ENCODE measurements around the gene PHAX. TPM values are rescaled to one million over a fixed set of nuclear protein-coding genes. Genes with fewer than 3 reads are reported as not detected.

PHAX gene
- total RNA-seq, 1 experiment from 2014 or later = 15.2 TPM

GRCh38 chr5:126577415-126577814 is 23.3 kb upstream of the PHAX start:
- Histone ChIP-seq H3K4me2 (ENCODE audit: low read depth, low read length, poor library complexity, severe bottlenecking) (no peak overlapping the region), H3K27ac (ENCODE audit: low read length) (no peak overlapping the region), H3K9me2 (replicated peaks; ENCODE audit: insufficient read depth, low read length) (no peaks in the 10 kb centered on the region), H4K20me1 (ENCODE audit: insufficient read depth, low read depth, low read length) (no peaks in the 10 kb centered on the region), H3K36me3 (ENCODE audit: insufficient read depth, low read length) (no peaks in the 10 kb centered on the region), H2AFZ (ENCODE audit: low read length) (no peak overlapping the region), H3K4me3 (ENCODE audit: low read length) (no peak overlapping the region), H3K9me3 (ENCODE audit: low read length) (no peaks in the 10 kb centered on the region), H3K79me2 (ENCODE audit: low read length) (no peaks in the 10 kb centered on the region), H3K9ac (ENCODE audit: low read length) (no peak overlapping the region), H3K27me3 (ENCODE audit: low read length) (no peaks in the 10 kb centered on the region), H3K4me1 (ENCODE audit: low read length) (no peaks in the 10 kb centered on the region)
- DNase-seq = no peak

- no peak for DNase-seq
- Histone ChIP-seq H3K9me3 (ENCODE audit: low read length) (no peaks in the 10 kb centered on the region), H3K36me3 (ENCODE audit: insufficient read depth, low read length) (no peaks in the 10 kb centered on the region), H3K9ac (ENCODE audit: low read length) (no peak overlapping the region), H4K20me1 (ENCODE audit: insufficient read depth, low read depth, low read length) (no peaks in the 10 kb centered on the region), H3K27me3 (ENCODE audit: low read length) (no peaks in the 10 kb centered on the region), H3K4me2 (ENCODE audit: low read depth, low read length, poor library complexity, severe bottlenecking) (no peak overlapping the region), H2AFZ (ENCODE audit: low read length) (no peak overlapping the region), H3K9me2 (replicated peaks; ENCODE audit: insufficient read depth, low read length) (no peaks in the 10 kb centered on the region), H3K79me2 (ENCODE audit: low read length) (no peaks in the 10 kb centered on the region), H3K27ac (ENCODE audit: low read length) (no peak overlapping the region), H3K4me3 (ENCODE audit: low read length) (no peak overlapping the region), H3K4me1 (ENCODE audit: low read length) (no peaks in the 10 kb centered on the region)
Observed at GRCh38 chr5:126579716-126580115, 21.0 kb upstream of the PHAX start.

DNA sequence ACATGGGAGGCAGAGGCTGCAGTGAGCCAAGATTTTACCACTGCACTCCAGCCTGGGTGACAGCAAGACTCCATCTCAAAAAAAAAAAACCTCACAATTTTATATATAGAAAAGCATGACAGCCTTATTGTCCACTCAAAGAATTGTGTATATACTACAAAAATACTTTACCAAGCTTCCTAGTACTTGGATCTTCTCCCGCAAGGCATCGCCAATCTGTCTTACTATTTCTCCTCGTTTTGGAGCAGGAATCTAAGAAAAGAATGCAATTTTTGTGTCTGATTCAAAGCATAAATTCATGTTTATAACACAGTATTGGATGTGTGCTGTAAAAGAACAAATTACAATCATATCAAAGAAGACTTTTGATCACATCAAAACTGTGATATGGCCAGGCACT is 17.0 kb upstream of the PHAX start:
- no peak overlapping the region for H3K27ac ChIP-seq (ENCODE audit: low read length)
- H3K9ac ChIP-seq (ENCODE audit: low read length) = no peak overlapping the region
- no peak for DNase-seq
- H3K36me3 ChIP-seq (ENCODE audit: insufficient read depth, low read length) = no peaks in the 10 kb centered on the region
- H3K9me2 ChIP-seq (replicated peaks; ENCODE audit: insufficient read depth, low read length) = no peaks in the 10 kb centered on the region
- no peaks in the 10 kb centered on the region for H3K27me3 ChIP-seq (ENCODE audit: low read length)
- H4K20me1 ChIP-seq (ENCODE audit: insufficient read depth, low read depth, low read length) = no peaks in the 10 kb centered on the region
- H3K4me1 ChIP-seq (ENCODE audit: low read length) = no peaks in the 10 kb centered on the region
- H3K4me3 ChIP-seq (ENCODE audit: low read length) = no peak overlapping the region
- H3K9me3 ChIP-seq (ENCODE audit: low read length) = no peaks in the 10 kb centered on the region
- H3K4me2 ChIP-seq (ENCODE audit: low read depth, low read length, poor library complexity, severe bottlenecking) = no peak overlapping the region
- no peak overlapping the region for H2AFZ ChIP-seq (ENCODE audit: low read length)
- no peaks in the 10 kb centered on the region for H3K79me2 ChIP-seq (ENCODE audit: low read length)

DNA sequence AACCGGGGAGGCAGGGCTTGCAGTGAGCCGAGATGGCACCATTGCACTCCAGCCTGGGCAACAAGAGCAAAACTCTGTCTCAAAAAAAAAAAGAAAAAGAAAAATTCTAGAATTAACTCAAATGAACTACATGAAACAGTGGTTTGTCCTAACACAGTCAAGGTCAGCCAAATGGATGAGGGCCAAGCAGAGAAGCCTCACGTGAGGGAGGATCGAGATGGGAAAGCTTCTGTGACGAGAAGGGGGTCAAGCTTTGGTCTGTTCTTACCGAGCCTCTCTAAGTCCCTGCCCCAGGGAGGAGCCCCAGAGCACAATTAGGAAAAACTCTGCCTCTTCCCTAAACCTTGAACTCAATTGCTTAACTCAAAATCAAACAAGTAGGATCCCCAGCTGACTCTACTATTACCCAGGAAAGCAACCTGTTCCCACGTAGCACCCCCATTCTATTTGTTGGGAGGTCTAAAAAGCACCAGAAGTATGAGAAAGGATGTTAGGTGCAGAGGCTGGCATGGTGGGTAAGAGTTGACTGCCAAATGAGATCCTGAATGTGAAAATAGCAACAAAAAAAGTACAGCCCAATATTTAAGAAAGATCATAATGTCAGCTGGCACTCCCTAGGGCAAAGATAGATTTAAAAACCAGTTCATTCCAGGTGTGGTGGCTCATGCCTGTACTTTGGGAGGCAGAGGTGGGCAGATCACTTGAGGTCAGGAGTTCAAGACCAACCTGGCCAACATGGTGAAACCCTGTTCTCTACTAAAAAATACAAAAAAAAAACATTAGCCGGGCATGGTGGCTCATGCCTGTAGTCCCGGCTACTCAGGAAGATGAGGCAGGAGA is 13.0 kb upstream of the PHAX start:
- Histone ChIP-seq H3K36me3 (ENCODE audit: insufficient read depth, low read length) (no peaks in the 10 kb centered on the region), H3K79me2 (ENCODE audit: low read length) (no peaks in the 10 kb centered on the region), H3K4me2 (ENCODE audit: low read depth, low read length, poor library complexity, severe bottlenecking) (no peak overlapping the region), H3K9me2 (replicated peaks; ENCODE audit: insufficient read depth, low read length) (no peaks in the 10 kb centered on the region), H3K27me3 (ENCODE audit: low read length) (no peaks in the 10 kb centered on the region), H3K9me3 (ENCODE audit: low read length) (no peaks in the 10 kb centered on the region), H3K4me3 (ENCODE audit: low read length) (no peak overlapping the region), H3K9ac (ENCODE audit: low read length) (no peak overlapping the region), H2AFZ (ENCODE audit: low read length) (no peak overlapping the region), H3K27ac (ENCODE audit: low read length) (no peak overlapping the region), H3K4me1 (ENCODE audit: low read length) (no peaks in the 10 kb centered on the region), H4K20me1 (ENCODE audit: insufficient read depth, low read depth, low read length) (no peaks in the 10 kb centered on the region)
- no peak for DNase-seq

DNA sequence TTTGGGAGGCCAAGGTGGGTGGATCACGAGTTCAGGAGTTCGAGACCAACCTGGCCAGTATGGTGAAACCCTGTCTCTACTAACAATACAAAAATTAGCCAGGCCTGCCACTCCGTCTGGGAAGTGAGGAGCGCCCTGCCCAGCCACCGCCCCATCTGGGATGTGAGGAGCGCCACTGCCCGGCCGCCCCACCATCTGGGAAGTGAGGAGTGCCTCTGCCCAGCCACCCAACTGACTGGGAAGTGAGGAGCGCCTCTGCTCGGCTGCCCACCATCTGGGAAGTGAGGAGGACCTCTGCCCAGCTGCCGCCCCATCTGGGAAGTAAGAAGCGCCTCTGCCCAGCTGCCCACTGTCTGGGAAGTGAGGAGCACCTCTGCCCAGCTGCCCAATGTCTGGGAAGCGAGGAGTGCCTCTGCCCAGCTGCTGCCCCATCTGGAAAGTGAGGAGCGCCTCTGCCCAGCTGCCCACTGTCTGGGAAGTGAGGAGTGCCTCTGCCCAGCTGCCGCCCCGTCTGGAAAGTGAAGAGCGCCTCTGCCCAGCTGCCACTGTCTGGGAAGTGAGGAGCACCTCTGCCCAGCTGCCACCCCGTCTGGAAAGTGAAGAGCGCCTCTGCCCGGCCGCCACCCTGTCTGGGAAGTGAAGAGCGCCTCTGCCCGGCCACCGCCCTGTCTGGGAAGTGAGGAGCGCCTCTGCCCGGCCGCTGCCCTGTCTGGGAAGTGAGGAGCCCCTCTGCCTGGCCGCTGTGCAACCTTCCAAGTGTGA is 11.0 kb upstream of the PHAX start:
- Histone ChIP-seq H3K4me3 (ENCODE audit: low read length) (no peak overlapping the region), H3K79me2 (ENCODE audit: low read length) (no peaks in the 10 kb centered on the region), H3K9ac (ENCODE audit: low read length) (no peak overlapping the region), H4K20me1 (ENCODE audit: insufficient read depth, low read depth, low read length) (no peaks in the 10 kb centered on the region), H3K9me2 (replicated peaks; ENCODE audit: insufficient read depth, low read length) (no peaks in the 10 kb centered on the region), H2AFZ (ENCODE audit: low read length) (no peak overlapping the region), H3K4me1 (ENCODE audit: low read length) (no peaks in the 10 kb centered on the region), H3K27me3 (ENCODE audit: low read length) (no peaks in the 10 kb centered on the region), H3K4me2 (ENCODE audit: low read depth, low read length, poor library complexity, severe bottlenecking) (no peak overlapping the region), H3K27ac (ENCODE audit: low read length) (no peak overlapping the region), H3K36me3 (ENCODE audit: insufficient read depth, low read length) (no peaks in the 10 kb centered on the region), H3K9me3 (ENCODE audit: low read length) (no peaks in the 10 kb centered on the region)
- no peak for DNase-seq

DNA sequence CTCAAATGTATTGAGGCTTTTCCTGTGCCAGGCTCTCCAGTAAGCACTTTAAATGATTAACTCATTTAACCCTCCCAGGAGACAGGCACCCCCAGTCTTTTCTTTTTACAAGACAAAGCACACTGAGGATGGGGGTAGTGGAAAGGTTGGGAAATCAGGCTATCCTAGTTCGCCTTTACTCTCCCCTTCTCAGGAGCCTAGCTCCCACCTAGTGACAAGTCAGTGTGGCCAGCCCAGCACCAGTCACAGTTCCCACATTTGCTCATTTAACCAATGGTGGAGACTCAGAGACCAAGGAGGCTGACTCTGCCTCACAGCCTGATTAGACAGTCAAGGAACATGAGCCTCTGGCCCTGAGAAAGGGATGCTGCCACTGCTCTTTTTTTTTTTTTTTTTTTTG is 9.2 kb upstream of the PHAX start:
- no peaks in the 10 kb centered on the region for H3K9me3 ChIP-seq (ENCODE audit: low read length)
- no peaks in the 10 kb centered on the region for H3K79me2 ChIP-seq (ENCODE audit: low read length)
- H3K27me3 ChIP-seq (ENCODE audit: low read length) = no peaks in the 10 kb centered on the region
- DNase-seq = no peak
- no peak overlapping the region for H3K9ac ChIP-seq (ENCODE audit: low read length)
- no peak overlapping the region for H3K27ac ChIP-seq (ENCODE audit: low read length)
- no peak overlapping the region for H3K4me2 ChIP-seq (ENCODE audit: low read depth, low read length, poor library complexity, severe bottlenecking)
- no peak overlapping the region for H3K4me3 ChIP-seq (ENCODE audit: low read length)
- no peak overlapping the region for H2AFZ ChIP-seq (ENCODE audit: low read length)
- no peaks in the 10 kb centered on the region for H3K4me1 ChIP-seq (ENCODE audit: low read length)
- H3K36me3 ChIP-seq (ENCODE audit: insufficient read depth, low read length) = no peaks in the 10 kb centered on the region
- H3K9me2 ChIP-seq (replicated peaks; ENCODE audit: insufficient read depth, low read length) = no peaks in the 10 kb centered on the region
- H4K20me1 ChIP-seq (ENCODE audit: insufficient read depth, low read depth, low read length) = no peaks in the 10 kb centered on the region

DNA sequence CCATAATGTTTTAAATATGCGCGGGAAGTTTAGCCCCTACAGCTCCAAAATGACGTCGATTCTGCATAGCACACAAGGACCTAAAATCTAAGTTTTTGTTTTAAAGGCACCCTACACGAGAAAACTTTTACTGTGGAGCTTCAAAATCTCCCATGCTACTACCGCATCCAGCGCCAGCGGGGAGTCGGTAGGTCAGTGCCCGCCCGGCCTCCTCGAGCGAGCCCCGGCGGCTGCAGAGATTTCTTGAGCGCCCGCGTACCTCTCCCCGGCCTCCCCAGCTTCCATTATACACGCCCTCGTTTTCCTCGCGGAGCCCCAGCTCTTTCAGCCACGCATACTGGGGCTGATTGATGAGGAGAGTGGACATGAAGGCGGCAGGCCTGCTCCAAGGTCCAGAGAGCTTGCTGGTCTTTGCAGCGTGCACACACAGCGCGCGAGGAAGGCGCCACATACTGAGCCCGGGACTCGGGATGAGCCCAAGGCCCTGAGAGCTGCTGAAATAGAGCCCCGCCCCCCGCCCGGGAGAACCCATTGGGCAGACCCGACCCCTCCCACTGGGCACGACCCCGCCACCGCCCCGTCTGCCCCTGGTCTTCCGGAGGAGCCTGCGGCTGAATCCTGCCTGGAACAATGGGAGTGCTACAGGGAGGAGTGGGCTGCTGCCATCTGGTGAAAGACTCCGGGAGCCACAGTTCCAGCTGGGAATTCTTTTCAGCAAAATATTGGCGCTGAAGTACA is 5.8 kb upstream of the PHAX start, which contains the start of gene ALDH7A1:
Gene ALDH7A1, minus strand, starts transcription at position 472 of the 738 bp plus-strand sequence. Its CDS starts 21 bp downstream, at position 451.
- no peak for DNase-seq
- Histone ChIP-seq H3K79me2 (ENCODE audit: low read length) (no peaks in the 10 kb centered on the region), H3K27ac (ENCODE audit: low read length) (no peak within 1 kb of the TSS), H3K4me3 (ENCODE audit: low read length) (no peak within 1 kb of the TSS), H3K9me3 (ENCODE audit: low read length) (no peaks in the 10 kb centered on the region), H3K27me3 (ENCODE audit: low read length) (no peaks in the 10 kb centered on the region), H3K9me2 (replicated peaks; ENCODE audit: insufficient read depth, low read length) (no peaks in the 10 kb centered on the region), H3K36me3 (ENCODE audit: insufficient read depth, low read length) (no peaks in the 10 kb centered on the region), H4K20me1 (ENCODE audit: insufficient read depth, low read depth, low read length) (no peaks in the 10 kb centered on the region), H3K9ac (ENCODE audit: low read length) (no peak within 1 kb of the TSS), H3K4me1 (ENCODE audit: low read length) (no peaks in the 10 kb centered on the region), H3K4me2 (ENCODE audit: low read depth, low read length, poor library complexity, severe bottlenecking) (no peak within 1 kb of the TSS), H2AFZ (ENCODE audit: low read length) (no peak within 1 kb of the TSS)

Measured in Karpas-422 (cell line).